ENCODE measurements around the gene TEX29. TPM values are rescaled to one million over a fixed set of nuclear protein-coding genes. Genes with fewer than 3 reads are reported as not detected.

TEX29 gene
- total RNA-seq, 1 experiment from 2014 or later = not detected

GRCh38 chr13:111345682-111346081 lies 25.2 kb downstream of the TEX29 start:
- Mint-ChIP-seq H3K4me3 (ENCODE audit: unreplicated experiment) (no peak overlapping the region), H3K27me3 (ENCODE audit: insufficient read depth, unreplicated experiment) (no peaks in the 10 kb centered on the region), H3K4me1 (ENCODE audit: insufficient read depth, unreplicated experiment) (no peaks in the 10 kb centered on the region), H3K27ac (ENCODE audit: low read depth, unreplicated experiment) (no peak overlapping the region), H3K36me3 (ENCODE audit: insufficient read depth, unreplicated experiment) (peaks cover 6% of the 10 kb centered on the region), H3K9me3 (ENCODE audit: unreplicated experiment) (peaks cover 7% of the 10 kb centered on the region)
- intact Hi-C loops (cut with micrococcal nuclease) = no loop called here
- TF ChIP-seq CTCF (IDR thresholded peaks at IDR 0.05; ENCODE audit: unreplicated experiment) = no peak
- POLR2A ChIA-PET = interaction anchor here (0.8 kb wide), 1 partner anchor 11 kb away, joined by 3 read pairs; no protein-coding TSS in a partner anchor
- no peak for DNase-seq (ENCODE audit: unreplicated experiment)
- BruUV-seq (replicated peaks) = no TSS peak
- CTCF ChIA-PET = interaction anchor here (0.7 to 1.1 kb wide), 3 partner anchors 17 to 114 kb away, joined by 4 read pairs; no protein-coding TSS in a partner anchor

- ChIA-PET CTCF (interaction anchor here (0.7 to 1.1 kb wide), 2 partner anchors 60 to 114 kb away, joined by 4 read pairs; no protein-coding TSS in a partner anchor), POLR2A (no interaction called here)
- Mint-ChIP-seq H3K4me1 (ENCODE audit: insufficient read depth, unreplicated experiment) (no peaks in the 10 kb centered on the region), H3K36me3 (ENCODE audit: insufficient read depth, unreplicated experiment) (peaks cover 6% of the 10 kb centered on the region), H3K27me3 (ENCODE audit: insufficient read depth, unreplicated experiment) (no peaks in the 10 kb centered on the region), H3K27ac (ENCODE audit: low read depth, unreplicated experiment) (no peak overlapping the region), H3K9me3 (ENCODE audit: unreplicated experiment) (peaks cover 7% of the 10 kb centered on the region), H3K4me3 (ENCODE audit: unreplicated experiment) (no peak overlapping the region)
- no peak for TF ChIP-seq CTCF (IDR thresholded peaks at IDR 0.05; ENCODE audit: unreplicated experiment)
- DNase-seq (ENCODE audit: unreplicated experiment) = no peak
- intact Hi-C loops (cut with micrococcal nuclease) = no loop called here
- no TSS peak for BruUV-seq (replicated peaks)
Measured at GRCh38 chr13:111346101-111346680, 25.7 kb downstream of the TEX29 start.

GRCh38 chr13:111347438-111347837 lies 27.0 kb downstream of the TEX29 start:
- H3K4me1 Mint-ChIP-seq (ENCODE audit: insufficient read depth, unreplicated experiment) = no peaks in the 10 kb centered on the region
- peaks cover 12% of the 10 kb centered on the region for H3K36me3 Mint-ChIP-seq (ENCODE audit: insufficient read depth, unreplicated experiment)
- ChIA-PET CTCF (no interaction called here), POLR2A (interaction anchor here (0.7 kb wide), 1 partner anchor 67 kb away, joined by 3 read pairs; no protein-coding TSS in a partner anchor)
- BruUV-seq (replicated peaks) = no TSS peak
- no peak overlapping the region for H3K4me3 Mint-ChIP-seq (ENCODE audit: unreplicated experiment)
- no peak for DNase-seq (ENCODE audit: unreplicated experiment)
- intact Hi-C loops (cut with micrococcal nuclease) = no loop called here
- no peak overlapping the region for H3K27ac Mint-ChIP-seq (ENCODE audit: low read depth, unreplicated experiment)
- no peak for TF ChIP-seq CTCF (IDR thresholded peaks at IDR 0.05; ENCODE audit: unreplicated experiment)
- peaks cover 17% of the 10 kb centered on the region for H3K9me3 Mint-ChIP-seq (ENCODE audit: unreplicated experiment)
- peaks cover 10% of the 10 kb centered on the region for H3K27me3 Mint-ChIP-seq (ENCODE audit: insufficient read depth, unreplicated experiment)

- intact Hi-C loops (cut with micrococcal nuclease) = no loop called here
- ChIA-PET POLR2A (no interaction called here), CTCF (interaction anchor here (0.7 kb wide), 1 partner anchor 97 kb away, joined by 4 read pairs; no protein-coding TSS in a partner anchor)
- no peak for DNase-seq (ENCODE audit: unreplicated experiment)
- Mint-ChIP-seq H3K27ac (ENCODE audit: low read depth, unreplicated experiment) (no peak overlapping the region), H3K36me3 (ENCODE audit: insufficient read depth, unreplicated experiment) (peaks cover 6% of the 10 kb centered on the region), H3K4me1 (ENCODE audit: insufficient read depth, unreplicated experiment) (no peaks in the 10 kb centered on the region), H3K27me3 (ENCODE audit: insufficient read depth, unreplicated experiment) (peaks cover 42% of the 10 kb centered on the region), H3K9me3 (ENCODE audit: unreplicated experiment) (peaks cover 14% of the 10 kb centered on the region), H3K4me3 (ENCODE audit: unreplicated experiment) (no peak overlapping the region)
- no peak for TF ChIP-seq CTCF (IDR thresholded peaks at IDR 0.05; ENCODE audit: unreplicated experiment)
- no TSS peak for BruUV-seq (replicated peaks)
Measured at GRCh38 chr13:111353508-111353907, 33.1 kb downstream of the TEX29 start.

Measured in MCF 10A (cell line).